Mucosa of descending colon (tissue), 3 donors: ENCODE data around the gene SPNS1. TPM values are rescaled to one million over a fixed set of nuclear protein-coding genes. Genes with fewer than 3 reads are reported as not detected.

Experiments
- ATAC-seq: fragments of 200-7000 bp; cut with Tn5 transposase; one replicate; pipeline ENCODE4 v1.9.1; 2020; ENCODE audit warnings: mild to moderate bottlenecking, moderate library complexity
- DNase-seq, 3 donors: peaks; one replicate each; pipeline ENCODE4 v3.0.0-alpha.2; 2020
- H3K36me3 ChIP-seq: fragments of 200-600 bp; one replicate; pipeline ENCODE4 v1.8.0; 2021; ENCODE audit warnings: low read depth, mild to moderate bottlenecking
- H3K4me1 ChIP-seq: fragments of 200-600 bp; one replicate; pipeline ENCODE4 v1.8.0; 2021; ENCODE audit warnings: low read depth, mild to moderate bottlenecking
- H3K4me3 ChIP-seq: fragments of 200-600 bp; one replicate; pipeline ENCODE4 v1.8.0; 2021; ENCODE audit warnings: mild to moderate bottlenecking
- H3K9me3 ChIP-seq: fragments of 200-600 bp; one replicate; pipeline ENCODE4 v1.8.0; 2021; ENCODE audit warnings: mild to moderate bottlenecking
- CTCF ChIP-seq: fragments of 200-600 bp; IDR thresholded peaks from one replicate; pipeline ENCODE4 v1.8.0; 2022; ENCODE audit warnings: antibody characterized with exemption, mild to moderate bottlenecking
- intact Hi-C, 2 donors: fragments of 100-400 bp; cut with DNase I in 1 of 2; cut with micrococcal nuclease in 1 of 2; formaldehyde crosslinking; loops; one replicate each; pipeline versions ENCODE4 v1.11.0 to v1.11.1; 2022; cut with DNase I, micrococcal nuclease
- total RNA-seq, 3 donors: library from RNA; stranded (reverse); fragmentation: NEBNext Ultra II Directional in 2 of 3; extraction: Animal tissue kit (Norgen Biotek cat#: 25700) in 2 of 3; gene quantifications; one replicate each; pipeline versions ENCODE4 v1.2.1 to v1.2.4, GENCODE V29; 2021 to 2023
- donor health status: DM: no; HTN: no; CAD: no; lungs with moderate emphysema.
- donor health status: DM: no; HTN: no; CAD: no.
- donor health status: DM: no; HTN: yes; CAD: no.

Gene SPNS1
- total RNA-seq, 3 donors from 2014 or later: 28.2 to 31.0 (median 30.3) TPM

DNA sequence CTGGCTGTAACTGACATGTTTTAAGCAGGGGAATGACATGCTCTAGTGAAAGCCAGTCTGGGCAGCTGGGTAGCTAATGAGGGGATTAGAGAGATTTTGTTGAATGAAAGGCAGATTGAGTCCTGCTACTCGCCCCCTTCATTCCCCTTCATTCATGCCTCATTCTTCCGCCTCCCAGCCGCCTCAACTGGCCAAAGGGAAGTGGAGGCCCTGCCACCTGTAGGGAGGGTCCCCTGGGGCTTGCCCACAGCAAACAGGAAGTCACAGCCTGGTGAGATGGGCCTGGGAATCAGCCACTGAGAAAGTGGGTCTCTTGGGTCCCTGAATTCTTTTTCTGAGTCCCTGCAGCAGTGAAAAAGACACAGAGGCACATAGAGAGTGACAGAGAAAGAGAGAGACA lies 43.9 kb upstream of the SPNS1 start:
- Histone ChIP-seq H3K36me3 (no peaks in the 10 kb centered on the region), H3K4me1 (no peaks in the 10 kb centered on the region), H3K9me3 (no peaks in the 10 kb centered on the region), H3K4me3 (no peak overlapping the region)
- DNase-seq (peak in 1 of 3 donors; percentile 67), ATAC-seq (peak; percentile 38)
- no peak for TF ChIP-seq CTCF
- intact Hi-C loops: no loop called here

- peak in 1 of 3 donors; percentile 67 for DNase-seq
- intact Hi-C loops: no loop called here
- Histone ChIP-seq H3K4me3 (no peak within 1 kb of the TSS), H3K36me3 (no peaks in the 10 kb centered on the region), H3K9me3 (no peaks in the 10 kb centered on the region), H3K4me1 (peaks cover 5% of the 10 kb centered on the region)
- ATAC-seq: no peak
- no peak for TF ChIP-seq CTCF
Measured at GRCh38 chr16:28931801-28932225, 42.8 kb upstream of the SPNS1 start, which contains the start of gene CD19. TSS of gene CD19 (plus strand) at chr16:28931971. CDS start at chr16:28932001, 30 bp downstream.

- Histone ChIP-seq H3K4me1 (peaks cover 5% of the 10 kb centered on the region), H3K9me3 (no peaks in the 10 kb centered on the region), H3K4me3 (no peak overlapping the region), H3K36me3 (no peaks in the 10 kb centered on the region)
- ATAC-seq: no peak
- intact Hi-C loops: no loop called here
- no peak for TF ChIP-seq CTCF
- DNase-seq: peak in 1 of 3 donors; percentile 51
Measured at GRCh38 chr16:28932339-28933141, 42.0 kb upstream of the SPNS1 start.

DNA sequence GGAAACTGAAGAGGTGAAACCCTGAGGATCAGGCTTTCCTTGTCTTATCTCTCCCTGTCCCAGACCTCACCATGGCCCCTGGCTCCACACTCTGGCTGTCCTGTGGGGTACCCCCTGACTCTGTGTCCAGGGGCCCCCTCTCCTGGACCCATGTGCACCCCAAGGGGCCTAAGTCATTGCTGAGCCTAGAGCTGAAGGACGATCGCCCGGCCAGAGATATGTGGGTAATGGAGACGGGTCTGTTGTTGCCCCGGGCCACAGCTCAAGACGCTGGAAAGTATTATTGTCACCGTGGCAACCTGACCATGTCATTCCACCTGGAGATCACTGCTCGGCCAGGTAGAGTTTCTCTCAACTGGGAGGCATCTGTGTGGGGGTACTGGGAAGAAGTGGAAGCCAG lies 41.4 kb upstream of the SPNS1 start:
- Histone ChIP-seq H3K4me3 (no peak overlapping the region), H3K4me1 (peaks cover 5% of the 10 kb centered on the region), H3K9me3 (no peaks in the 10 kb centered on the region), H3K36me3 (no peaks in the 10 kb centered on the region)
- DNase-seq: no peak
- TF ChIP-seq CTCF: no peak
- ATAC-seq: no peak
- intact Hi-C loops: no loop called here

DNA sequence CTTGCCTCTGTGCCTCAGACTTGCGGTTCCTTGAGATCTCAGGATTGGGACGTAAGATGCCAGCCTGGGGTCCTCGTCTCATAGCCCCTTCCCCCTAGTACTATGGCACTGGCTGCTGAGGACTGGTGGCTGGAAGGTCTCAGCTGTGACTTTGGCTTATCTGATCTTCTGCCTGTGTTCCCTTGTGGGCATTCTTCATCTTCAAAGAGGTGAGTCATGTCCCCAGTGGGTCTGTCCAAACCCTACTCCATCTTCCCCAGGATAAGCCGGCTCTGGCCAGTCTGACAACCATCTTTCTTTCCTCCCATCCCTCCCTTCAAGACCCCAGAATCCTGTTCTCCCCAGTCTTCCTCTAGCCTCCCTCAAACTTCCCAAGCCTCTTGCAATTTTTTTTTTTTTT lies 39.2 kb upstream of the SPNS1 start:
- Histone ChIP-seq H3K4me3 (no peak overlapping the region), H3K9me3 (no peaks in the 10 kb centered on the region), H3K4me1 (peaks cover 5% of the 10 kb centered on the region), H3K36me3 (no peaks in the 10 kb centered on the region)
- intact Hi-C loops: no loop called here
- no peak for ATAC-seq
- DNase-seq: no peak
- TF ChIP-seq CTCF: no peak
